ENCODE data around the gene PHACTR1. TPM values are rescaled to one million over a fixed set of nuclear protein-coding genes. Genes with fewer than 3 reads are reported as not detected.

PHACTR1 gene
- total RNA-seq, 1 experiment from 2014 or later, result 2.9 TPM

DNA sequence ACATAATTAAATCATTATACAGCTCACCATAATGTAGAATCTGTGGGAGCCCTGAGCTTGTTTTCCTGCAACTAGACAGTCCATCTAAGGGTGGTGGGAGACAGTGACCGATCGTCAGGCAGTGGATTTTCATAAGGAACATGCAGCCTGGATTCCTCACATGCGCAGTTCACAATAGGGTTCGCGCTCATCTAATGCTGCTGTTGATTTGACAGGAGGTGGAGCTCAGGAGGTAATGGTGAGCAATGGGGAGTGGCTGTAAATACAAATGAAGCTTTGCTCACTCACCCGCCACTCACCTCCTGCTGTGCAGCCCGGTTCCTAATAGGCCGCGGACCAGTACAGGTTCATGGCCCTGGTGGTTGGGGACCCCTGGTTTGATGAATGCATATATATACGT lies 470.3 kb downstream of the PHACTR1 start:
- in situ Hi-C loops (cut with HindIII; ENCODE audit: low pct_unique_long_range_greater_than_20kb, low sequenced_read_pairs), result no loop called here
- no peak for DNase-seq (ENCODE audit: low read depth, low spot score)

DNA sequence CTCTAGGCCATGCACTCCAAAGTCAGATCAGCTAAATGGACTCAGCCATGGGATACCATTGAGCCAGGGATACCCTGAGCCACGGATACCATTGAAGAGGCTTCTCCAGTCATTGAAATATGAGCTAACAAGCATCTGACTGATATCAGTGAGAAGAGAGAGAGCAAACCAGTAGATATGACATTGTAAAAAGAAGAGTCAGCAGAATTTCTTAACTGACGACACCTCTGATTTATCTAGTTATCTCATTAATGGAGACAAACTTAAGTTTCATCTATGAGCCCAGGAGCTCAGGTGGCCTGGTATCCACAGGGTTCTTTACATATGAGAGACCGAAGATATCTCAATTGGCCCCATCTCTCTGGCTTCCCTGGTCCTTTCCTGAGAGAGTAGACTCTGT lies 471.1 kb downstream of the PHACTR1 start:
- no peak for DNase-seq (ENCODE audit: low read depth, low spot score)
- in situ Hi-C loops (cut with HindIII; ENCODE audit: low pct_unique_long_range_greater_than_20kb, low sequenced_read_pairs), result no loop called here

DNA sequence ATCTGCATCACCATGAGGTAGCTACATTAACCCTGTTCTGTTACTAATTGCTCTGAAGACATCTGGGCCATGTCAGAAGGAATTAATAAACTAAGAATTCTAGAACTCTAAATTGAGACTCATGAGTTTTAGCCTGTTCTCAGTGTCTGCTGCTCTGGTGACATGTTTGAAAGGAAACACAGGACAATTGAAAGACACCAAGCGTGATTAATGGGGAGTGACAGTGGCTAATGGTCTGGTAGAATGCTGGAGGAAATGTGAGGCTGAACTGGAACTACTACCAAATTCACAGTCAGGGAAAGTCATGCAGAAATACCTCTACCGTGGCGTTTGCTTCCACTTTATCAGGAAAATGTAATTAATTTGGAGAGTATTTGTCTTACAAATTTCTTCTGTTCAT lies 471.7 kb downstream of the PHACTR1 start:
- no peak for DNase-seq (ENCODE audit: low read depth, low spot score)
- in situ Hi-C loops (cut with HindIII; ENCODE audit: low pct_unique_long_range_greater_than_20kb, low sequenced_read_pairs), result no loop called here

DNA sequence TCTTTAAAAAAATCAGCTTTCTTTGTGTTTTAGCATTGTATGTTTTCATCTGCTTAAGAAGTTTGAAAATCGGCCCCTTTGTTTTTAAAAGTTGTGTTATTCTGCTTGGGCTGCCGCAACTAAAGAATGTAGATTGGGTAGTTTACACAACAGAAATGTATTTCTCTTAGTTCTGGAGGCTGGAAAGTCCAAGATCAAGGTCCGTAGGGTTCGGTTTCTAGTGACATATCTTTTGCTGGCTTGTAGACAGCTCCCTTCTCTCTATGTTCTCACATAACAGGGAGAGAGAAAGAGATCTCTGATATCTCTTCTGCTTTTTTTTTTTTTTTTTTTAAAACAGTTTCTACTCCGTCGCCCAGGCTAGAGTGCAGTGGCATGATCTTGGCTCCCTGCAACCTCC lies 473.1 kb downstream of the PHACTR1 start:
- in situ Hi-C loops (cut with HindIII; ENCODE audit: low pct_unique_long_range_greater_than_20kb, low sequenced_read_pairs), result no loop called here
- DNase-seq (ENCODE audit: low read depth, low spot score), result no peak

DNA sequence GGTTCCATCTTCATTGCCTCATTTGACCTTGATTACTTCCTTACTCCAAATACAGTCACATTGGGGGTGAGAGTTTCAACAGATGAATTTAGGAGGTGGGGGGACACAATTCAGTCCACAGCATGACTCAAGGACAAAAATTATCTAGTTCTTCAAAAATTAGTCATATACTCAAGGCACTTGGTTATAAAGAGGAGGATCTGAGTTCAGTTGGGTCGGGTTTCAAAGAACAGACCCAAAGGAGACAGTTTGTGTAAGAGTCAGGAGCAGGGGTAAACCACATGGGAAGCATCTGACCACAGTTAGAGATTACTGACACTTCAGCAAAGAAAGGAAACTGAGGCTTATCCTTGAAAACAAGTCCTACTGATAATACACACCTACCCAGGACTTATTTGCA lies 473.8 kb downstream of the PHACTR1 start:
- DNase-seq (ENCODE audit: low read depth, low spot score), result no peak
- in situ Hi-C loops (cut with HindIII; ENCODE audit: low pct_unique_long_range_greater_than_20kb, low sequenced_read_pairs), result no loop called here

DNA sequence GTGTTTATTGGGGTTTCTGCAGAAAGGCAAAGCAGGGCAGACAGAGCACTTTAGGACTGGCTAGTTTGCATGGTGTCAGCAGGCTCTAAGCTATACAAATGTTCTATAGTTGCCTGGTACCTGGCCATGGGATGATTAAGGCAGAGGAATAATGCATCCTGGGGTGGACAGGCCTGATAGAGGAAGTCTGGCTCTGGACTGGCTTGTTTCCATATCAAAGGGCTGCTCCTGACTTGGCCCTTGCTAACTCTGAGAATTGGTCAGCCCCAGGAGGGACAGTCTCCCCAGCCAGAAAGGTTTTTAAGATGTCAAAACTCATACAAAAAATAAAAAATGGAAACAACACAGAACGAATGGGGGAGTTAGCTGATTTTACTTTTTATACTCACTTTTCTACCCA lies 474.9 kb downstream of the PHACTR1 start:
- no peak for DNase-seq (ENCODE audit: low read depth, low spot score)
- in situ Hi-C loops (cut with HindIII; ENCODE audit: low pct_unique_long_range_greater_than_20kb, low sequenced_read_pairs), result no loop called here

DNA sequence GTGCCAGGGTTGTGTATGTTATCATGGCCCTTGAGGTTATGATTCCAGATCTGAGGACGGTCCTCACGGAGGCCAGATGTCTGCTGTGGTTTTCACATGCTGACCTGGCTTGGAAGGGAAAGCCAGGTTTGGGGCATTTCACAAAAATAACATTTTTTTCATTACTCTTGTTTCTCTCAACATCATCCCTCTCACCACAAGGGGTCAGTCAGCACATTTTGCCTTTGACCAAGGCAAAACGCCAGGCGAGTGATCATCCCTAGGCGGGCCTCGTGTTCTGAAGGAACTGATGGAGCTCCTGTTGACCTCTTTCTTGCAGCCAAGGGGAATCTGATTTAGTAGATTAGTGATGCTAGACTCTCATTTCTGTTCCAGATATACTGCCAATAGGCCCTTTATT lies 478.3 kb downstream of the PHACTR1 start:
- in situ Hi-C loops (cut with HindIII; ENCODE audit: low pct_unique_long_range_greater_than_20kb, low sequenced_read_pairs), result no loop called here
- peak; percentile 92 for DNase-seq (ENCODE audit: low read depth, low spot score)

DNA sequence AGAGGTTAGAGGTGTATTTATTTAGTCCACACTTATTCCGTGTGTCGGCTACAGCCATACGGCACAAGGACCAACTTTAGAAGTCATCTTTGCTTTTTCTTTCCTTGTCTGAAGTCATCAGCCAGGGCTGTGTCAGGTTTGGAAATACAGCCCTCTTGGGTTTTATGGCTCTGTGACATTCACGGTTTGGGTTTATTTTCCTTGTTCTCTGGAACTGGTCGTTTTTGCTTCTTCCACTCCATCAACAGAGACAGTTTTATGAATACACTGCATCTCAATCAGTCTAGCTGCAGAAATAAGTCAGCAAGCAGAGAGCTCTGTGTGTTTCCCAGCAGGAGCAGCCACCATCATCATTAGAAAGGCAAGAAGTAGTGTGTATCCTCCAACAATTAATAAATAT lies 479.2 kb downstream of the PHACTR1 start:
- in situ Hi-C loops (cut with HindIII; ENCODE audit: low pct_unique_long_range_greater_than_20kb, low sequenced_read_pairs), result no loop called here

DNA sequence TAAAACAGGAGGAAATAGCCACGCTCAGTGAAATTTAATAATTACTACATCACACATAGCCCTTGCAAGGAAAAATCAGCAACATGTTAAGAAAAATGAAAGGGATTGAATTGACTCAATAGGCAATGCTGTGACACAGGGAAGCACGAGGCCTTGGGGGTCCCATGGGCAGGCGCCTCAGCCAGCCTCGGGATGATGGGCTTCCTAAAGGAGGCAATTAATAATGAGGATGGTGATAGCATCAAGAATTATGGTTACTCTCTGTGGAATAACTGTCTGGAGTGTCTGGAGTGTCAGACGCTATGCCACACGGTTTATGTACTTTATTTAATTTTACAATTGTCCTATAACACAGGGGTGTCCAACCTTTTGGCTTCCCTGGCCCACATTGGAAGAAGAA lies 481.6 kb downstream of the PHACTR1 start:
- in situ Hi-C loops (cut with HindIII; ENCODE audit: low pct_unique_long_range_greater_than_20kb, low sequenced_read_pairs), result no loop called here
- no peak for DNase-seq (ENCODE audit: low read depth, low spot score)

More for the DNA sequence above, 479.2 kb downstream of the PHACTR1 start:
- no peak for DNase-seq (ENCODE audit: low read depth, low spot score)

DNA sequence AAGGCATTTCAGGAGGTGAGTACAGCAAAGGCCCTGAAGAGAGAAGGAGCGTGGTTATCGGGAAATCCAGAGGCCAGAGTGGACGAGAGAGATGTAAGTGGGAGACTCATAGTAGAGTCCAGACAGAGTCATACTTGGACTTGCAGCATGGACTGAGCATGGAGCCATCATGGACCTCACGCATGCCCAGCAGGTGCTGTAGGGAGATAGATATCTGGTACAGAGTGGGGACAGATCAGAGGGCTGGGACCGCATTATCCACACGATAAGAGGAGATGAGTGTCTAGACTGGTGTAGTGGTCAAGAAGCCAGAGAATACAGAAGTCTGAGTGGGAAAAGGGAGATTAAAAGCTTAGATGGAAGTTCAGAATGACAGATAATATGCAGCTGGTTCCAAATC lies 484.8 kb downstream of the PHACTR1 start:
- no peak for DNase-seq (ENCODE audit: low read depth, low spot score)
- in situ Hi-C loops (cut with HindIII; ENCODE audit: low pct_unique_long_range_greater_than_20kb, low sequenced_read_pairs), result no loop called here

DNA sequence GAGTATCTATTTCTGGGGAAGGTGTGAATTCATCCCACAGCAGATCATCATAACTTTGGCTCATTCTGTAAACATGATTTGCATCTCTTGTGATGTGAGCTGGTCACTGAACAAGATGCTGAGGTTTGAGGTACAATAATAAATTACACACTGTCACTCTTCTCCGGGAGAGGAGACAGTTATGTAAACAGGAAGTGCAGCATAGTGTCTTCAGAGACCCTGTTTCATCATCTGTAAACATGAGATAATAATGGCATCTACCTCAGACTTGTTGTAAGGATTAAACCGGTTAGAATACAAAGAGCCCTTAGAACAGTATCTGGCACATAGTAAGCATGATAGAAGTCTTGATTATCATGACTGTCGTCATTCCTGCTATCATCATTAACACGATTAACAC lies 486.6 kb downstream of the PHACTR1 start:
- in situ Hi-C loops (cut with HindIII; ENCODE audit: low pct_unique_long_range_greater_than_20kb, low sequenced_read_pairs), result no loop called here
- DNase-seq (ENCODE audit: low read depth, low spot score), result no peak

DNA sequence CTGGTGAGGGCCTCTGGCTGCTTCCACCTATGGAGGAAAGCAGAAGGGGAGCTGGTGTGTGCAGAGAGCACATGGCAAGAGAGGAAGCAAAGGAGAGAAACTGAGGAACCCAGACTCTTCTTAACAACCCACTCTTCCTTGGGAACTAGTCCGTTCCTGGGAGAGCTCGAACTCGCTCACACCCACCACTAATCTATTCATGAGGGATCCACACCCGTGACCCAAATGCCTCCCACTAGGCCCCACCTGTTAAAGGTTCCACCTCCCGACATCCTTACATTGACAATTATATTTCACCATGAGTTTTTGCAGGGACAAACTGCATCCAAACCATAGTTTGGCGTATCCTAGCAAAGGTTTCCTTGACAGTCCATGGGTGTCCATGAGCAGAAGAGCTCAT lies 488.5 kb downstream of the PHACTR1 start:
- in situ Hi-C loops (cut with HindIII; ENCODE audit: low pct_unique_long_range_greater_than_20kb, low sequenced_read_pairs), result no loop called here

DNA sequence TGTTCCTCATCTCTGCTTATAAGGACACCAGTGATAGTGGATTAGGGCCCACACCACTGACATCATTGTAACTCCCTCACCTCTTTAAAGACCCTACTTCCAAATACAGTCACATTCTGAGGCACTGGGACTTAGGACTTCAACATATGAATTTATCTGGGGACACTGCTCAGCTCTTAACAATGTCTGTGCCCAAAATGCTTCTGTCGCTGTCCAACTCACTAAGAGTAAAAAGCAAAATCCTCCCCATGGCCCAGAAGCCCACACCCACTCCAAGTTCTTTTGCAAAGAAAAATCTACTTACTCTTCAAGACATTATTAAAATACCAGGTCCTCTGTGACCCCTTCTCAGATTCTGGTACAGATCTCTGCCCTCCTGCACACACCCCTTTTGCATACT lies 495.5 kb downstream of the PHACTR1 start:
- no peak for DNase-seq (ENCODE audit: low read depth, low spot score)
- in situ Hi-C loops (cut with HindIII; ENCODE audit: low pct_unique_long_range_greater_than_20kb, low sequenced_read_pairs), result no loop called here

More for the DNA sequence above, 488.5 kb downstream of the PHACTR1 start:
- no peak for DNase-seq (ENCODE audit: low read depth, low spot score)

DNA sequence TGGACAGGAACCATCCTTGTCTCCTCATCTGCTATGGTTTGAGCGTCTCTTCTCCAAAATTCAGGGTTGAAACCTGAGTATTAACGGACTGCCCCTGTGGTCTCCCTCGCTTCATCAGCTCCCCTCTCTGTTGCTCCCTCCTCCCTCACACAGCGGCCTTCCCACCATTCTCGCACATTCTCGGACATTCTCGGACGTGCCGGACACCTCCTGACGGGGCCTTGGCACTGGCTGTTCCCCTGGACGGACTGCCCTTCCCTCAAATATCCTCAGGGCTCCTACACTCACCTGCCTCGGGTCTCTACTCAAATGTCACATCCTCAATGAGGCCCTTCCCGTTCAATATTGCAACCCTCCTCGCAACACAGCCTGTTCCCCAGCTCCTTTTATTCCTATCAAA lies 496.0 kb downstream of the PHACTR1 start:
- in situ Hi-C loops (cut with HindIII; ENCODE audit: low pct_unique_long_range_greater_than_20kb, low sequenced_read_pairs), result no loop called here
- no peak for DNase-seq (ENCODE audit: low read depth, low spot score)

DNA sequence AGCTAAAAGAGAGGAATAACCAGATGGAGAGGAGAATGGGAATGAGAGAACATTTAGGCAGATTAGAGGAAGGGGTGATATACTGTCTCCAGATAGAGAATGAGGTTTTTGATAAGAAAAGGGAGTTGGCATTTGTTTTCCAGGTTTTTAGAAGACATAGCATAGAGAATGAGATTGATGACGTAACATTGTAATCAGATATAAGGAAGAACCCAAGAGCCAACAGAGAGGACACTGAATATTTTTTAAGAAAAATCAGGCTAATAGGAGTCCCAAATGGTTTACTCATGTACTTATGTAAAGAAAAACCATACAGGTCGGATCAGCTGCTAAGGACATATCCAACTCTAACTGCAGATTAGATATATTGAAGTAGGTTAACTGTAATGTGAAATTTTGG lies 498.8 kb downstream of the PHACTR1 start:
- no peak for DNase-seq (ENCODE audit: low read depth, low spot score)
- in situ Hi-C loops (cut with HindIII; ENCODE audit: low pct_unique_long_range_greater_than_20kb, low sequenced_read_pairs), result no loop called here

DNA sequence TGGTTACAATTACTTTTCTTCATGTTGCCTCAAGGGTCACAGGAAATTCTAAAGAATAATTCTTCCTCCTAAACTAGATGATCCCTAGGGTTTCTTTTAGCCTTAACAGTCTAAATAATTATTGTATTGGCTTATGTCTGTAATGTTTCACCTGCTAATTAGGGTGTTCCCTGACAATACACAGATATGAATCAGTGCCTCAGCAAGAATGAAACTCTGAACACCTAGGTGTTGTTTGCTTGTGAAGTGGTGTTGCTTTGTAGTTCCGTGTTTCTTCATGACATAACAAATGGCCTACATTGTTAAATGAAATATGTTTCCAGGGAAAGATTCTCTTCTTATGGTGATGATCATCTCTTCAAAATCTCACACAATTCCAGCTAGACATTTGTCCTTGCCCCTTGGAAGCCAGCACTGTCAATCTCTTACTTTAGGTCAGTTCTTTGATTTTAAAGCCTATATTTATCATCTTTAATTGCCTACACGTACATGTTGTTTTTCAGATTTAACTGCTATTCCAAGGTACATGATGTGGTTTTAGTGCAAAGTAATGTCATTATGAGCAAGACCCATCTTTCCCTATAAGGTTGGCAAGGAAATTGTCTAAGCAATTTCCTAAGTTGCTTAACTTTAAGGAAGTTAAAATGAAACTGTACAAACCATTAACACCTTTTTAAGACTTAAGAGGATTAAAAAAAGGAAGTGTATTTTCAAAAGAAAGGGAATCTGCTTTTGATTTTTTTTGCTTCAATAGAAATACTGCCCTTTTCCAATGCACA lies 499.9 kb downstream of the PHACTR1 start:
- DNase-seq (ENCODE audit: low read depth, low spot score), result no peak

DNA sequence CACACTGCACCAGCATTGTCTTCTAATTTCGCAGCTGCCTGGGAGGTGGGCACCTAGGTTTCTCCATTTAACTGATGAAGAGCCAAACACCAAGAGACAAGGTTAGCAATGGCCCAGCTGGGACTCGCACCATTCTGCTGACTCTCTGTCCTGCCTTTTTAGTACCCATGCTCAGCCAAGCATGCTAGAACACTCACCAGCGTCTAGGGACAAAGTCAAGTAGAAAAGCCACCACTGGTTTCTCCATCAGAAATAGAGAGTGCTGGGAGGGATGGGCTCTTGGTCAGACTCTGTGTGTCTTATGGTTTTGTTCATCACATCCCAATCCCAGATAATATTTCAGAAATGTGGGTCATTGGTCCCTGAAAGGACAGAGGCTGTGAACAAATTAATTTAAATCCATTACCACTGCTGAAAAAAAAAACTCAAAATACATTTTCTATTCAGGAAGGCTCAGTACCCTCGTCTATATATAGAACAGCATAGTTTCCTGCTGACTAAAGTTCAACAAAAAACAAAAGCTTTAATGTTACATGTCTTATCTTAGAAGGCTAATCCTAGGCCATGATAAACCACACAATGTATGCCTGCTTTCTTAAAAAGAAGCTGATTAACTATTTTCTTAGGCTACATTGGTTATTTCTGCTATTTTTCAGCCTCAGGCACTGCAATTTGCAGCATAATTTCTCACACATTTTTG lies 500.8 kb downstream of the PHACTR1 start:
- DNase-seq (ENCODE audit: low read depth, low spot score), result peak; percentile 78

More for the DNA sequence above, 499.9 kb downstream of the PHACTR1 start:
- in situ Hi-C loops (cut with HindIII; ENCODE audit: low pct_unique_long_range_greater_than_20kb, low sequenced_read_pairs), result no loop called here

DNA sequence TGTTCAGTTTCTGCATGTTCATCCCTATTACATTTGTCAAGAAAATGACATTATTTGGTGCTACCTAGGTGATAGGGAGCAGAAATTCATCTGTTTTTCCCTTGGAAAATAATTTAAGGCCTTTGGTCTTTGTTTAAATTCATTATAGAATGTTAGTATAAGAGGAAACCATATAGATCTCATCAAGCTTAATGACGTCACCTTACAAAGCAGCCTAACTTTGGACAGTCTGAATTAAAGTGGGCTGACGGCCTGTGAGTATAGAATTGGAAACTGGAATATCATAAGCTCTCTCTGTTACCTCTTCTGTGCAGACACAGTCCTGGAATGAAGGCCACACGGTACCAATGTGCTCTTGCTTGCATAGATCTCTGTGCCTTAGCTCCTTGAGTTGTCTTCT lies 503.7 kb downstream of the PHACTR1 start:
- in situ Hi-C loops (cut with HindIII; ENCODE audit: low pct_unique_long_range_greater_than_20kb, low sequenced_read_pairs), result no loop called here
- no peak for DNase-seq (ENCODE audit: low read depth, low spot score)

More for the DNA sequence above, 500.8 kb downstream of the PHACTR1 start:
- in situ Hi-C loops (cut with HindIII; ENCODE audit: low pct_unique_long_range_greater_than_20kb, low sequenced_read_pairs), result no loop called here

DNA sequence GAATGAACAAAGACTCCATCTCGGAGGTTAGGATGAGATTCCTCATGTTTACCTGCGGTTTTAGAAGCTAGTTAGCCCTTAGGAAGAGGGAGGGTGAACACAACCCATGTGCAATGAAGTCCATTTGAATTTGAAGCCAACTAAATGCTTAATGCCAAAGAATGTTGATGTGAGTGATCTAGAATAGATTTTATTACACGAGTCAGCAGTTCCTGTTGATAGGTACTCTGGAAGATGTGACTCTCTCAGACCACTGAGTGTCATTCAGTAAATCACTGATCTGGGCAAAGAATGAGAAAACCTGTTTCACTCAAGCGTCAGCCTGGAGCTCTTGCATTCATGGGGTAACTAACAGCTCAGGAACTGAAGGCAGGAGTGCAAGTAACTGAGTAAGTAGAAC lies 505.5 kb downstream of the PHACTR1 start:
- in situ Hi-C loops (cut with HindIII; ENCODE audit: low pct_unique_long_range_greater_than_20kb, low sequenced_read_pairs), result no loop called here
- DNase-seq (ENCODE audit: low read depth, low spot score), result no peak

Measured in SK-MEL-5 (cell line).